ENCODE measurements around the gene SLC8A1. TPM values are rescaled to one million over a fixed set of nuclear protein-coding genes. Genes with fewer than 3 reads are reported as not detected.

Gene SLC8A1
- total and polyA plus RNA-seq, 10 of the 15 experiments (the other 5 are each of a cell fraction or from before 2014, with no cell fraction given), result under 0.01 to 1.2 (median 0.01) TPM; not detected in 3

- FAIRE-seq, result no peak
- no peak for TF ChIP-seq BMI1 (IDR thresholded peaks at IDR 0.05; ENCODE audit: borderline replicate concordance)
- no peak for TF ChIP-seq NR2C1 (IDR thresholded peaks at IDR 0.05)
- TF ChIP-seq USF1 (IDR thresholded peaks at IDR 0.05; ENCODE audit: borderline replicate concordance, extremely low read length, insufficient read depth, low read depth, low read length), result no peak
- TF ChIP-seq ZNF622 (IDR thresholded peaks at IDR 0.05), result no peak
- TF ChIP-seq NBN (IDR thresholded peaks at IDR 0.05), result no peak
- no peak for TF ChIP-seq CTCF (IDR thresholded peaks at IDR 0.05 in 2 of 3, conservative IDR thresholded peaks at IDR 0.05 in 1 of 3; ENCODE audit: control insufficient read depth in 2 of 3, extremely low read depth in 1 of 3, insufficient read depth in 1 of 3, low read depth in 3 of 3, low read length in 3 of 3)
- TF ChIP-seq USF2 (IDR thresholded peaks at IDR 0.05; ENCODE audit: borderline replicate concordance, low read depth, low read length), result no peak
- no peak for TF ChIP-seq TCF7 (IDR thresholded peaks at IDR 0.05; ENCODE audit: borderline replicate concordance)
- no peak for TF ChIP-seq IRF5 (IDR thresholded peaks at IDR 0.05; ENCODE audit: borderline replicate concordance)
- TF ChIP-seq ASH2L (IDR thresholded peaks at IDR 0.05; ENCODE audit: borderline replicate concordance, low read depth), result no peak
- no peak for TF ChIP-seq RCOR1 (conservative IDR thresholded peaks at IDR 0.05; ENCODE audit: low read depth, low read length)
- no peak for TF ChIP-seq CEBPB (IDR thresholded peaks at IDR 0.05; ENCODE audit: borderline replicate concordance in 1 of 2, low read depth in 2 of 2, low read length in 2 of 2)
- no peak for TF ChIP-seq WRNIP1 (IDR thresholded peaks at IDR 0.05; ENCODE audit: borderline replicate concordance, low read depth, low read length)
- TF ChIP-seq FOXM1 (IDR thresholded peaks at IDR 0.05; ENCODE audit: low read depth, low read length), result no peak
- TF ChIP-seq ZNF24 (IDR thresholded peaks at IDR 0.05), result no peak
- no peak for TF ChIP-seq CEBPZ (IDR thresholded peaks at IDR 0.05; ENCODE audit: low read depth, low read length)
These were observed 80.2 kb downstream of the SLC8A1 start for GRCh38 chr2:40371525-40372282.

More at GRCh38 chr2:40371525-40372282, 80.2 kb downstream of the SLC8A1 start:
- POLR2A ChIA-PET, result no interaction called here
- no peak for DNase-seq (ENCODE audit: low read depth, low spot score)
- Histone ChIP-seq H3K4me2 (ENCODE audit: control insufficient read depth, insufficient read depth) (no peak overlapping the region), H3K36me3 (ENCODE audit: control insufficient read depth in 2 of 2, insufficient read depth in 2 of 2, low read length in 1 of 2) (no peaks in the 10 kb centered on the region), H3K79me2 (ENCODE audit: control insufficient read depth, insufficient read depth, low read length) (no peaks in the 10 kb centered on the region), H3K4me3 (no peak overlapping the region), H4K20me1 (ENCODE audit: control insufficient read depth, insufficient read depth) (no peaks in the 10 kb centered on the region), H3K27me3 (replicated peaks in 1 of 2; ENCODE audit: control insufficient read depth in 2 of 2, insufficient read depth in 2 of 2, low read length in 1 of 2) (no peaks in the 10 kb centered on the region), H3K9me3 (replicated peaks; ENCODE audit: control insufficient read depth, insufficient read depth, low read length) (no peaks in the 10 kb centered on the region), H2AFZ (ENCODE audit: control insufficient read depth, low read depth, low read length) (no peak overlapping the region), H3K27ac (ENCODE audit: control insufficient read depth, insufficient read depth) (no peak overlapping the region), H3K4me1 (ENCODE audit: control insufficient read depth, insufficient read depth, low read length) (no peaks in the 10 kb centered on the region), H3K9ac (ENCODE audit: control insufficient read depth, insufficient read depth, low read length) (no peak overlapping the region)
- CTCF ChIA-PET, result no interaction called here
- ATAC-seq, result no peak
- in situ Hi-C loops (cut with MboI), result no loop called here
- BruUV-seq (replicated peaks), result no TSS peak
- SMC1A ChIA-PET (ENCODE audit: uncharacterized antibody, unreplicated experiment), result no interaction called here
- WGBS (ENCODE audit: insufficient coverage, insufficient replicate concordance, low lambda C conversion rate, missing lambda C conversion rate), result 13% methylated on average over 4 of the region's 4 CpGs
- RAD21 ChIA-PET (ENCODE audit: unreplicated experiment), result no interaction called here
- intact Hi-C loops (cut with micrococcal nuclease; ENCODE audit: unreplicated experiment), result no loop called here

All from GM12878 (cell line).